Gastrocnemius medialis (tissue), 4 donors: ENCODE results near the gene KRT16. TPM values are rescaled to one million over a fixed set of nuclear protein-coding genes. Genes with fewer than 3 reads are reported as not detected.

ENCODE experiments used
- ATAC-seq, 2 donors: fragments of 150-250 bp; one replicate each; pipeline ENCODE4 v1.9.1; 2016
- DNase-seq, 2 donors: peaks; one replicate each; pipeline ENCODE4 v3.0.0-alpha.2; 2019
- H3K27ac ChIP-seq, 4 donors: fragments of 200-600 bp; sonication (generic); 1 replicate in 1 of 4; 2 replicates in 3 of 4; pipeline ENCODE4 v1.5.1; 2016 to 2018; ENCODE audit warnings: mild to moderate bottlenecking in 2 of 4, moderate library complexity in 1 of 4
- H3K27me3 ChIP-seq, 3 donors: fragments of 200-600 bp; sonication (generic) in 2 of 3; 1 replicate in 1 of 3; 2 replicates in 2 of 3; pipeline versions ENCODE4 v1.5.1 to v1.6.0; 2016 to 2019; ENCODE audit warnings: mild to moderate bottlenecking in 1 of 3, moderate library complexity in 1 of 3
- H3K36me3 ChIP-seq, 2 donors: fragments of 200-600 bp; sonication (generic) in 1 of 2; one replicate each; pipeline ENCODE4 v1.5.1; 2017 to 2018
- H3K4me1 ChIP-seq, 2 donors: fragments of 200-600 bp; sonication (generic) in 1 of 2; one replicate each; pipeline ENCODE4 v1.5.1; 2016 to 2017; ENCODE audit warnings: mild to moderate bottlenecking in 2 of 2
- H3K4me3 ChIP-seq, 4 donors: fragments of 200-600 bp; sonication (generic) in 3 of 4; 1 replicate in 1 of 4; 2 replicates in 3 of 4; pipeline ENCODE4 v1.5.1; 2016 to 2019; ENCODE audit warnings: mild to moderate bottlenecking in 2 of 4
- H3K9me3 ChIP-seq, 3 donors: fragments of 200-600 bp; sonication (generic) in 2 of 3; 1 replicate in 1 of 3; 2 replicates in 2 of 3; pipeline ENCODE4 v1.5.1; 2016 to 2019
- POLR2A ChIP-seq, 2 donors: fragments of 450-650 bp; IDR thresholded peaks; one replicate each; pipeline ENCODE4 v1.6.1; 2017; ENCODE audit warnings: antibody characterized with exemption in 2 of 2, mild to moderate bottlenecking in 2 of 2, moderate library complexity in 2 of 2
- in situ Hi-C, 4 donors: fragments of 200-750 bp; cut with MboI; loops; one replicate each; pipeline versions ENCODE4 v1.15.0 to v1.8.0; 2017; ENCODE audit warnings: low sequenced_read_pairs in 4 of 4
- intact Hi-C: fragments of 100-400 bp; cut with DNase I; formaldehyde crosslinking; loops from one replicate; pipeline ENCODE4 v1.15.1; 2023; ENCODE audit warnings: low total_unique reads
- total RNA-seq, 4 donors: library from RNA; depleted of rRNA; stranded (reverse); fragments of >200 nt; gene quantifications; one replicate each; pipeline versions ENCODE4 v1.1.0 to v1.2.3, GENCODE V29; 2016
- TF ChIP-seq, protein P1 (sequence below), 5 experiments: fragments of 450-650 bp in 3 of 5; fragments of 200-600 bp in 2 of 5; sonication (generic) in 2 of 5; IDR thresholded peaks in 4 of 5; conservative IDR thresholded peaks in 1 of 5; 1 replicate in 4 of 5; 2 replicates in 1 of 5; pipeline ENCODE4 v1.5.1; 2016 to 2019; ENCODE audit warnings: antibody characterized with exemption in 5 of 5, mild to moderate bottlenecking in 3 of 5, moderate library complexity in 3 of 5

Gene KRT16
- total RNA-seq, 4 donors from 2014 or later: 0.34 TPM; not detected in 3

DNA sequence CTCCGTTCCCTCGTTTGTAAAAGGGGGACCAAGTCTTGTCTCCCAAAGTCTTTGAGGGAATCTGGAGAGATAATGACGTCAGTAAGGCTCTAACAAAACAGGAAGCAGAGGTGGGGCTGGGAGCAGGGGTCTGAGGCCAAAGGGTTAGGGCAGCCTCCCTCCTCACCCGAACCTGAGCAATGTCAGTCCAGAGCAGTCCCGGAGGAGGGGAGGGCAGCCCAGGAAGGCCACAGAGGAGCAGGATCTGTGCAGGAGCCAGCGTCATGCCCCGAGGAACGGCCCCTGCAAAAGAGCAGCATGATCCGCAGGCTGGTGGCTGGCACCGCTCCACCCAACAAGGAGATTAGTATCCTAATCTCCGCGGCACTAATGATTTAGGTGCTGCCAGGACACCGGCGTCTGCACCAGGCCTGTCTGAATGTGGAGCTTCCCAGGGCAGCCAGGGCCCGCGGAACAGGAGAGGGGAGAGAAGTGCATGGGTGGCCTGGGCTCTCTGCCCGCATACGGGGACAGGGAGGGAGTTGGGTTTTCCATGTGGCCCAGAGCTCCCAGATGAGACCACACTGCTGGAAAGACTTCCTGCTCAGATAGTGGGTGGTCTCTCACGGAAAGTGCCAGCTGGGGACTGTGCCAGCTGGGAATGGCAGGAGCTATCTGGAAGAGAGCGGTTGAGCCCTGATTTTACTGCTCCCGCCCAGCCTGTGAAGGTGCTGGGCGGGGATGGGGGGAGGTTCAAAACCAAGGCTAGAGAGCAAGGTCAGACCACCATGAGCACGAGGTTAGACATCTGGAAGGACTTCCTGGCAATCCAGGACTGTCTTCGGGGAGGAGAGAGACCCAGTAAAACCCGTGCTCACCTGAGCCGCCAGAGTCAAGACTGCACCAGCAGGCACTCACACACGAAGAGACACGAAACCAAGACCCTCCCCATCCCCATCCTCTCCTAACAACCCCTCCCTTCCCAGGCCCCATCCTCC lies 22.8 kb upstream of the KRT16 start:
- in situ Hi-C loops: no loop called here
- no peaks in the 10 kb centered on the region for H3K36me3 ChIP-seq
- H3K27me3 ChIP-seq: no peaks in the 10 kb centered on the region
- H3K27ac ChIP-seq: no peak overlapping the region
- H3K9me3 ChIP-seq: no peaks in the 10 kb centered on the region
- H3K4me3 ChIP-seq: no peak overlapping the region
- peaks cover 0 to 2% of the 10 kb centered on the region in 2 donors for H3K4me1 ChIP-seq
- TF ChIP-seq, protein P1, sequence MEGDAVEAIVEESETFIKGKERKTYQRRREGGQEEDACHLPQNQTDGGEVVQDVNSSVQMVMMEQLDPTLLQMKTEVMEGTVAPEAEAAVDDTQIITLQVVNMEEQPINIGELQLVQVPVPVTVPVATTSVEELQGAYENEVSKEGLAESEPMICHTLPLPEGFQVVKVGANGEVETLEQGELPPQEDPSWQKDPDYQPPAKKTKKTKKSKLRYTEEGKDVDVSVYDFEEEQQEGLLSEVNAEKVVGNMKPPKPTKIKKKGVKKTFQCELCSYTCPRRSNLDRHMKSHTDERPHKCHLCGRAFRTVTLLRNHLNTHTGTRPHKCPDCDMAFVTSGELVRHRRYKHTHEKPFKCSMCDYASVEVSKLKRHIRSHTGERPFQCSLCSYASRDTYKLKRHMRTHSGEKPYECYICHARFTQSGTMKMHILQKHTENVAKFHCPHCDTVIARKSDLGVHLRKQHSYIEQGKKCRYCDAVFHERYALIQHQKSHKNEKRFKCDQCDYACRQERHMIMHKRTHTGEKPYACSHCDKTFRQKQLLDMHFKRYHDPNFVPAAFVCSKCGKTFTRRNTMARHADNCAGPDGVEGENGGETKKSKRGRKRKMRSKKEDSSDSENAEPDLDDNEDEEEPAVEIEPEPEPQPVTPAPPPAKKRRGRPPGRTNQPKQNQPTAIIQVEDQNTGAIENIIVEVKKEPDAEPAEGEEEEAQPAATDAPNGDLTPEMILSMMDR (IDR thresholded peaks at IDR 0.05 in 4 of 5, conservative IDR thresholded peaks at IDR 0.05 in 1 of 5): no peak
- TF ChIP-seq POLR2A (IDR thresholded peaks at IDR 0.05): no peak
- DNase-seq (no peak), ATAC-seq (no peak)
- intact Hi-C loops: no loop called here

DNA sequence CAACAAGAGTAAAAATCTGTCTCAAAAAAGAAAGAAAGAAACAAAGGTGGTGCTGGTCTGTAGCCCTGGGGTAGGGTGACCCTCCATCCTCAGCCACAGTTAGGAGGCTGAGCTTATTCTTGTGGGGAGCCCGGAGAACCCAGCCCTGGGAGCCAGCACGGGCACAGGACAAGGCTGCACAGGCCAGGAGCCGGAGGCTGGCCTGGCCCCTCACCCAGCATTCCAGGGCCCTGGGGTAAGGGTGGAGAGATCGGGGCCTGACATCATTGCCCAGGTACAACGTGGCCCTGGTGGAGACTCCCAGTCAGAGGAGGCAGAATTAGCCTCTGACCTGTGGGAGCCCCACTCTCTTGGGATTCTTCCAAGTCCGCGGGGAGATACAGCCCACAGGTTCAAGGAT lies 22.1 kb upstream of the KRT16 start:
- in situ Hi-C loops (no loop called here), intact Hi-C loops (no loop called here)
- DNase-seq: no peak
- no peak overlapping the region for H3K4me3 ChIP-seq
- TF ChIP-seq, protein P1 (IDR thresholded peaks at IDR 0.05 in 4 of 5, conservative IDR thresholded peaks at IDR 0.05 in 1 of 5): no peak
- no peak for TF ChIP-seq POLR2A (IDR thresholded peaks at IDR 0.05)
- no peaks in the 10 kb centered on the region for H3K9me3 ChIP-seq
- no peaks in the 10 kb centered on the region for H3K27me3 ChIP-seq
- peaks cover 0 to 2% of the 10 kb centered on the region in 2 donors for H3K4me1 ChIP-seq
- no peaks in the 10 kb centered on the region for H3K36me3 ChIP-seq
- no peak overlapping the region for H3K27ac ChIP-seq
- ATAC-seq: no peak

DNA sequence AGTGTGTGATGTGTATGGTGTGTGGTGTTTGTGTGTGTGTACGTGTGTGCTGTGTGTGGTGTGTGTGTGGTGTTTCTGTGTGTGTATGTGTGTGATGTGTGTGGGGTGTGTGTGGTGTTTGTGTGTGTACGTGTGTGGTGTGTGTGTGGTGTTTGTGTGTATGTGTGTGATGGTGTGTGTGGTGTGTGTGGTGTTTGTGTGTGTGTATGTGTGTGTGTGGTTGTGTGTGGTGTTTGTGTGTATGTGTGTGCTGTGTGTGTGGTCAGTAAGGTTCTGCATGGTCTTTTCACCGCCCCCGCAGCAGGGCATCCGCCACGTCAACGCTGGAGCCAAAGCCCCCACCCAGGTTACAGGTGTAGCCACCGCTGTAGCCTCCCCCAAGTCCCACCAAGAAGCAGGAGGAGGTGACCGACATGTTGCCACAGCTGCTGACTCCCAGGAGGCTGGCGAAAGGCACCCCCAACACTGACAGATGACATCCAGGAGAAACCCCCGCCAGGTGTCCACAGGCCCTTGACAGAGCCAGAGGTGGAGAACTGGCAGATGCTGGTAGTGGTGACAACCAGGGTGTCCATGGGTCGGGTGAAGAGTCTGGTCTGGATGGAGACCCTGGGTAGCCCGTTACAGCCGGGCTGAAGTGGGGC lies 21.1 kb upstream of the KRT16 start:
- H3K4me3 ChIP-seq: no peak overlapping the region
- DNase-seq (no peak), ATAC-seq (no peak)
- no peaks in the 10 kb centered on the region for H3K27me3 ChIP-seq
- TF ChIP-seq, protein P1 (IDR thresholded peaks at IDR 0.05 in 4 of 5, conservative IDR thresholded peaks at IDR 0.05 in 1 of 5): no peak
- TF ChIP-seq POLR2A (IDR thresholded peaks at IDR 0.05): no peak
- no peak overlapping the region for H3K27ac ChIP-seq
- in situ Hi-C loops (no loop called here), intact Hi-C loops (no loop called here)
- H3K9me3 ChIP-seq: no peaks in the 10 kb centered on the region
- peaks cover 0 to 2% of the 10 kb centered on the region in 2 donors for H3K4me1 ChIP-seq
- no peaks in the 10 kb centered on the region for H3K36me3 ChIP-seq

DNA sequence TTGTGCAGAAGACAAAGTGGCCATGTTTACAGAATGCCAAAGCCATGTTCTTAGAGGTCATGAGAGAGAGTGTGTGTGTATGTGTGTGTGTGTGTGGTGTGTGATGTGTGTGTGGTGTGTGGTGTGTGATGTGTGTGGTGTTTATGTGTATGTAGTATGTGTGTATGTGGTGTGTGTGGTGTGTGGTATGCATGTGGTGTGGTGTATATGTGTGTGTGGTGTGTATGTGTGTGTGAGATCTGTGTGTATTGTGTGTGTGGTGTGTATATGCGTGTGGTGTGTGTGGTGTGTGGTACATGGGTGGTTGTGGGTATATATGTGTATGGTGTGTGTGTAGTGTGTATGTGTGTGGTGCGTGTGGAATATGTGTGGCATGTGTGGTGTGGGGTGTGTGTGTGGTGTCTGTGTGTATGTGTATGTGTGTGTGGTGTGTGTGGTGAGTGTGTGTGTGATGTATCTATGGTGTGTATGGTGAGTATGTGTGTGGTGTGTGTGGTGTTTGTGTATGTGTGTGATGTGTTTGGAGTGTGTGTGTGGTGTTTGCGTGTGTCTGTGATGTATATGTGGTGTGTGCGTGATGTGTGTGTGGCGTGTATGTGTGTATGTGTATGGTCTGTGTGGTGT lies 20.0 kb upstream of the KRT16 start:
- TF ChIP-seq, protein P1 (IDR thresholded peaks at IDR 0.05 in 4 of 5, conservative IDR thresholded peaks at IDR 0.05 in 1 of 5): no peak
- TF ChIP-seq POLR2A (IDR thresholded peaks at IDR 0.05): no peak
- no peak for ATAC-seq
- Histone ChIP-seq H3K4me3 (no peak overlapping the region), H3K27me3 (no peaks in the 10 kb centered on the region), H3K4me1 (peaks cover 0 to 2% of the 10 kb centered on the region in 2 donors), H3K9me3 (no peaks in the 10 kb centered on the region), H3K27ac (no peak overlapping the region), H3K36me3 (no peaks in the 10 kb centered on the region)
- in situ Hi-C loops (no loop called here), intact Hi-C loops (no loop called here)
- no peak for DNase-seq
